HG03060 (cell line): ENCODE measurements around the gene MLF2.
"Not testable (repeated sequence)": the region's sequence is repeated elsewhere in the genome, so short reads cannot be mapped to it uniquely, and the experiment has no call there.

Experiments used
- ATAC-seq: cut with Tn5 transposase; IDR thresholded peaks from one replicate; pipeline ENCODE4 v1.9.1; 2021; ENCODE audit warnings: low read depth, moderate number of reproducible peaks; ENCODE audit not compliant: unreplicated experiment

MLF2 gene

GRCh38 chr12:6766651-6767349 lies 13.9 kb upstream of the MLF2 start:
- no peak for ATAC-seq

DNA sequence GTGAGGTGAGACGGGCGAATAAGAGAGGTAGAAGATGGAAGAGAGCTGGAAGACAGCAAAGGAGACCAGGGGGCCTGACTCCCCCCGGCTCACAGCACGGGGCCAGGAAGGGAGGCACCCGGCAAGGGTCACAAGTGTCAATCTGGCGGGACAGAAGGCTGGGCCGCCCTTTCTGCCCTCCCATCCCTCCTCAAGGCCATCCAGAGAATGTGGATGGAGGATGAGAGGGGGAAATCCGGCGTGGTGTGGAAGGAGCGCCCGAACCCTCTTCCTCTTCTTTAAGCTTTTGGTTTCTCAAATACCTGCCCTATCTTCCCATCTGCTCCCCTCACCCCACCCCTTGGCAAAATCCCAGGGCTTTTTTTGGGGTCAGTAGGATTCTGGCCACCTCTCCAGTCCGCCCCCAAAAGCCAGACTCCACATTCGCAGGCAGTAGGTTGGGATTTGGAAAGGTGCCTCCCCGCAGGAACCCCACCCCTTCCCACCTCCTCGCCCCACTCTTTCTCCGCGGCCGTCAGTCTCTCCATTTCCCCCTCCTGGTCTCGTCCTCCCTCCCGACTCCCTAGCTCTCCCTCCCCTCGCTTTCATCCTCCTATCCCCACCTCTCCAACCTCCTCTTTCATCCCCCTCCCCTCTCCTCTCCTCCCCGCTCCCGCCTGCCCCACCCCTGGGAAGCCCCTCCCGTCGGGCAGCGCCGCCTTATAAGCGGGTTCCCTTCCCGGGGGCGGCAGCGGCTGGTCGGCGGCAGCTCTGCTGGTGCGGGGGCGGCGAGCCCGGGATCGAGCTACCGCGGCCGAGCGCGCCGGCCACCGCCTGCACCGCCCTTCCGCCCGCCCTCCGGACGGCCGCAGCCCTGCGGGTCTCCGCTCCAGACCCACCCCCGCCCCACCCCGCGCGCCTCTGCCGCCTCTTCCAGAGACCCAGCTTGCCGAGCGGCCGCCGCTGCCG lies 13.0 kb upstream of the MLF2 start, which contains the start of gene PTMS:
PTMS (plus strand) TSS at position 730 of the 948 bp plus-strand sequence. CDS start 343 bp downstream, outside the sequence.
- no peak for ATAC-seq

DNA sequence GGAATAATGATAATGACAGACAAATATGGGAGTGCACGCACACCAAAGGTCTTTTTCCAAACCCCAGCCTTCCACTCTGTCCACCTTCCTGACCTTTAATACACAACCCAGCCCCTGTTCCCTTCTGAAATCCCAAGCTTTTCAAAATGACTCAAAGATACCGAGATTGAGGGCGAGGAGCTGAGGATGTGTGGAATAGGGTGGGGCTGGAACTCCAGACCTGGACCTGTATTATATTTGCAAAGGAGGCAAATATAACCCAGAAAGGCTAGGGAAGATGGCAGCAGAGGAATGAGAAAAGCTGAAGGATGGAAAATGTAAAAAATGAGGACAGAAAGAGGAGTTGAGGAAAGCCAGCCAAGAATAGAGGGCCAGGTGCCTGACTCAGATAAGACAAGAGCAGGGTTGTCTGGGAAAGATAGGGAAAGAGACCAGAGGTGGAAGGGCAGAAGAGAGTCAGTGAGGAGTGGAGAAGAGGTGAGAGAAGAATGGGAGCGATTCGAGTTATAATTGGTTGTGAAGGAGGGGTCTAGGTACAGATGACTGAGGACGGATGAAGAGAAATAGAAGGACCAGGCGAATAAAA lies 12.2 kb upstream of the MLF2 start:
- ATAC-seq, result no peak

- ATAC-seq, result peak; percentile 85
Observed at GRCh38 chr12:6764011-6764828, 11.3 kb upstream of the MLF2 start.

DNA sequence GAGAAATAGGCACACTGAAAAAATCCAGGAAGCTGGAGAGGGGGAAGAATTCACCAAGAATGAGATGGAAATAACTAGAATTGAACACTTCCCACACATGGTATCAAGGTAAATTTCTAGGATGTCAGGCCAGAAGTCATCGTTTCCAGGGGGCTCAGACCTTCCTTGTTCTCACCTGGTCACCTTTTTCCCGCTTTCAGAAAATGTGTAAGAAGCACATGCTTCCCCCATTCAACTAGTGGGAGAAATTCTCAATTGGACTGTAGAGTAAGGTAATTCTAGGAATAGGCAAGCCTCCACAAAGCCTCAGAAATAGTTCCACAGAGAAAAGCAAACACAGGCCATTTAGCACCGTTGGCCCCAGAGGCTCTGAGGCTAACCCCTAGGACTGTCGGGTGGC lies 10.4 kb upstream of the MLF2 start:
- no peak for ATAC-seq

DNA sequence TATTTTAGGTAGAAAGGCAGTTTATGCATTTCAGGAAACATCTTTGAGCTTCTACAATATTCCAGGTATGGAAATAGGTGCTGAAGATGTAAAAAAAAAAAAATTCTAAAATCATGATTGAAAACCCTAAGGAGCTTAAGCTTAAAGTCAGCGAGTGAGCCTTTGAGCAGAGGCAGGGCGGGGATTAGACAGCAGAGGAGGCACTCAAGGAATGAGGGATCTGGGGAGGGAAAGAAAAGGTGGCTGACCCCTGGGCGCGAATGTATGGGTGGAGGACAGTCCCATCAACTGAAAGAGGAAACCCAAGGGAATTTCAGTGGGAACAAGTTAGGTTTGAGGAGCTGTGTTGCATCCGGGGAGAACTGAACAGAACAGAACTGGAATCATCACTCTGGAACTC lies 6.8 kb upstream of the MLF2 start:
- ATAC-seq, result no peak

DNA sequence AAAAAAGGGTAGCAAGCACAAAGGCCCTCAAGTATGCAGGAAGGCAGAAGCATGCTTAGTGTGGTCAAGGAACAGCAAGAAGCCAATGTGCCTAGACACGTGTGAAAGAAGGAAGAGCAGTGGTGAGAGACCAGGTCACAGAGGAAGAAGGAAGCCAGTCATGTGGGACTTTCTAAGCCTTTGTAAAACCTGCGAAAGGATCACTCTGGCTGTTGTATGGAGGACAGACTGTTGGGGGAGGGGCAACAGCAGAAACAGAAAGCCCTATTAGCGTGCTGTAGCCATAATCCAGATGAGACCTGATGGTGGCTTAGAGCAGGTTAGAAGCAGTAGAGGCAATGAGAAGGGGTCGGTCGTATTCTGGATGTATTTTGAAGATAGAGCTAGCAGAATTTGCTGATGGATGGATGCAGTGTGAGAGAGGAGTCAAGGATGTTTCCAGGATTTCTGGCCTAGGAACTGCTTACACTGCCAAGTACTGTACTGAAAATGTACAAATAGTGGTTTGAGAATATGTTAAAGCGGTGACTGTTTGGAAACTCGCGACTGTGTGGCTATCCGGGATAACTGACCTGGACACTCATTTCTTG lies 5.7 kb upstream of the MLF2 start:
- ATAC-seq, result no peak

- ATAC-seq, result no peak
Observed at GRCh38 chr12:6757028-6757690, 4.2 kb upstream of the MLF2 start.

- no peak for ATAC-seq
Observed at GRCh38 chr12:6754411-6754810, 1.5 kb upstream of the MLF2 start.

- ATAC-seq, result no peak
Observed at GRCh38 chr12:6753772-6754356, 923 bp upstream of the MLF2 start.

- no peak for ATAC-seq
Observed at GRCh38 chr12:6752167-6752920, 597 bp downstream of the MLF2 start.

GRCh38 chr12:6751767-6752166 lies 1.2 kb downstream of the MLF2 start:
- no peak for ATAC-seq

GRCh38 chr12:6750506-6750905 lies 2.4 kb downstream of the MLF2 start:
- no peak for ATAC-seq

DNA sequence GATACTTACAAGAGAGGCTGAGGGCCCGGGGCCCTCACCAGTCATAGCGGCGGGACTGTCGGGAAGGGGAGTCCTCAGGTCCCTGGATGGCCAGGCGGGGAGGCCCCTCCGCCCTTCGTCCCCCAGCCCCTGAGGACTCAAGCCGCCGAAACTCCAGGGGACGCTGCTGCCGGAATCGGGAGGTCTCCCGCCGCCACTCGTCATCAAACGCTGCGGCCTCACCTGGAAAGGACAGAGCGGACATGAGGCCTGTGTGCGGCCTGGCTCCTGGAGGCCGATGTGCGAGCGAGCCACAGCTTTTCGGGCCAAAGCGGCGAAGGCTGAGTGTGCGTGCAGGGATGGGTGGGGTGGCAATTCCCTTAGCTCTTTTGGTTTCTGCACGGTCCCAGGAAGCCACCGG lies 4.2 kb downstream of the MLF2 start:
- no peak for ATAC-seq

DNA sequence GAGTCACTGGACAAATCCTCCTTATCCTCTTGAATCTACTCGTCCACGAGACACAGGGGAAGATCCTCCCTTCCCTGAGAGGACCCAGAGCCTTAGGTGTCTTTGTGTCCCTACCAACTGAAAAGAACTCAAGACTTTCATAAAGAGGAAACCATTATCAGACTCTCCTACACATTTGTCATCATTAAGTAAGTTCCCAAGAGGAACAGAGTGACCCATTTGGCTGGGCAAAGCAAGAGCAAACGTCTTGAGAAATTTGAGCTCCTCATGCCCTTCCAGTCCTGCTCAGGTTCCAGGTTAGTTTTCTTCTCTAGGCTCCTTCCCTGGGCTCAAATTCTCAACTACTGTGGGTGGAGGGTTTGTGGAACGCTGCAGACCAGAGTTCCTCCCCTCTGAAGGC lies 5.7 kb downstream of the MLF2 start:
- ATAC-seq, result no peak

GRCh38 chr12:6745741-6746525 lies 7.0 kb downstream of the MLF2 start:
- no peak for ATAC-seq

GRCh38 chr12:6743300-6743699 lies 9.6 kb downstream of the MLF2 start:
- not testable (repeated sequence) for ATAC-seq

DNA sequence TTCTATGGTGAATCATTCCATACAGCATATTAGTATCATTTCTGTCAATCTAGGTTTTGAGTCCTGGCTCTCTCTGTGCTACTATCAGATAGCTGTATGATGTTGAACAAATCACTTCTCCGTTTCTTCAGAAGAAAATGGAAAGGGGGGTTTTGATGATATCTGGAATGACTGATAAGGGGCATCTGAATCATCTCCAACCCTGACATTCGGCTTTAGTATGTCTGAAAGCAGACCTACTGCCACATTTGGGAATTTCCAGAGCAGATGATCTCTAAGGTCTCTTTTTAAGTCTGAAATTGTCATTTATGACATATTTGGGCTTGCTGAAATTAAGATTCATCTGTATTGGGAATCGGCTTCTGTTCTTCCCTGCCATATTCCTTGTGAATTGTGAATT lies 10.1 kb downstream of the MLF2 start:
- ATAC-seq, result no peak
